Left ventricle myocardium inferior (tissue), 1 donor: ENCODE results near the gene ZNF229. TPM values are rescaled to one million over a fixed set of nuclear protein-coding genes. Genes with fewer than 3 reads are reported as not detected.
"Not testable (repeated sequence)": the region's sequence is repeated elsewhere in the genome, so short reads cannot be mapped to it uniquely, and the experiment has no call there.

Experiments used
- DNase-seq: peaks from one replicate; pipeline ENCODE4 v3.0.0-alpha.2; 2020
- H3K27ac ChIP-seq: fragments of 200-600 bp; replicated peaks from 2 replicates; pipeline ENCODE4 v1.8.0; 2021
- H3K27me3 ChIP-seq: fragments of 200-600 bp; 2 replicates; pipeline ENCODE4 v1.8.0; 2021; ENCODE audit warnings: low read depth
- H3K36me3 ChIP-seq: fragments of 200-600 bp; 2 replicates; pipeline ENCODE4 v1.8.0; 2021
- H3K4me1 ChIP-seq: fragments of 200-600 bp; 2 replicates; pipeline ENCODE4 v1.8.0; 2021
- H3K4me3 ChIP-seq: fragments of 200-600 bp; 2 replicates; pipeline ENCODE4 v1.8.0; 2021; ENCODE audit warnings: mild to moderate bottlenecking, moderate library complexity
- H3K9me3 ChIP-seq: fragments of 200-600 bp; replicated peaks from 2 replicates; pipeline ENCODE4 v1.8.0; 2021
- intact Hi-C: fragments of 100-400 bp; cut with micrococcal nuclease; formaldehyde crosslinking; loops from one replicate; pipeline ENCODE4 v1.11.0; 2022
- total RNA-seq: library from RNA; stranded (reverse); fragmentation: NEBNext Ultra II Directional; extraction: Animal tissue kit (Norgen Biotek cat#: 25700); gene quantifications from one replicate; pipeline ENCODE4 v1.2.1, GENCODE V29; 2021
- TF ChIP-seq, protein P1 (sequence below): fragments of 200-600 bp; IDR thresholded peaks from 2 replicates; pipeline ENCODE4 v1.8.0; 2021; ENCODE audit warnings: antibody characterized with exemption, mild to moderate bottlenecking, borderline replicate concordance
- donor health status: DM: no; HTN: yes; CAD: no; lungs with severe emphysema.

The ZNF229 gene
- total RNA-seq, 1 donor from 2014 or later, result 5.3 TPM

DNA sequence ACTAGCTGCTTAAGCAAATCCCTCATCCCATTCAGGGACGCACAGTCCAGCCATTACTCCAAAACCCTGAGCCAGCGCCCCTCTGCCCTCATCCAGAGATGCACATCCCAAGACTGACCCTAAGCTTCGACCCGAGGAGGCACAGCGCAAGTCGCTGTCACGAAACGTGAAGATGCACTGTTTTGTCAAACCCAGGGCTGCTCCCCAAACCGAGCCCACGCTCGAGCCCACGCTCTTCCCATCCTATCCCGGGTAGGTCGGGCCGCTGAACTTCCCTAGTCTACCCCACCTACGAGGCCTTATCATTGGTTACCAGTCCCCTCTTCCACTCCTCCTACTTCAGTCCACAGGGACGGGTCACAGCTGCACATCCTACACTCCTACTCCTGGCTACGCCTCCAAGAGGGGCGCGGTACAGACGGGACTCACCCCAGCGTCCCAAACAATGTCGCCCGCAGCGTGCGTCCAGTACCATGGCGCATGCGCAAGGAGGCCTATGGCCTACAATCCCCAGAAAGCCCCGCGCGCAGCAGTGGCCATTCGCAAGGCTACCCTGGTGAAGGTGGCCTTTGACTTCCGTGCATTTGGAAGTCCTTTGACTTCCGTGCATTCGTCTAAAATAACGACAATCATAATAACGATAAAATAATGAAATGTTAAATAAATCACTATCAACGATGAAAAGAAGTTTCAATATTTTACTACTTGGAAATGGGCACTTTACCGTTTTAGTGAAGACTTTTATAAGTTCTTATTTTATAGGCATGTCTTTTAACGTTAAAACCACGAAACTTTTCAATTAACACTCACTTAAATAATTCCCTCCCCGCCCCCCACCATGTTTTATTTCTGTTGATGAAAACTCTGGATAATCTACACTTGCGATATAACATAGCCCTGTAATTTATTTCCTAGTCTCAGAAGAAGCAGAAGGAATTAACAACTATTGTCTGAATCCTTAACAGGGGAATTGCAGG is 46.8 kb downstream of the ZNF229 start, which contains the start of gene ZNF285:
ZNF285 (minus strand) TSS at position 470 of the 977 bp plus-strand sequence. CDS start 4,395 bp downstream, outside the sequence.
- DNase-seq, result peak; percentile 96
- Histone ChIP-seq H3K36me3 (peaks cover 9% of the 10 kb centered on the region), H3K4me3 (peak within 1 kb of the TSS; percentile 74), H3K9me3 (peaks cover 55% of the 10 kb centered on the region), H3K27ac (peak within 1 kb of the TSS; percentile 63), H3K4me1 (peaks cover 7% of the 10 kb centered on the region), H3K27me3 (peaks cover 8% of the 10 kb centered on the region)
- intact Hi-C loops, result no loop called here
- TF ChIP-seq, protein P1, sequence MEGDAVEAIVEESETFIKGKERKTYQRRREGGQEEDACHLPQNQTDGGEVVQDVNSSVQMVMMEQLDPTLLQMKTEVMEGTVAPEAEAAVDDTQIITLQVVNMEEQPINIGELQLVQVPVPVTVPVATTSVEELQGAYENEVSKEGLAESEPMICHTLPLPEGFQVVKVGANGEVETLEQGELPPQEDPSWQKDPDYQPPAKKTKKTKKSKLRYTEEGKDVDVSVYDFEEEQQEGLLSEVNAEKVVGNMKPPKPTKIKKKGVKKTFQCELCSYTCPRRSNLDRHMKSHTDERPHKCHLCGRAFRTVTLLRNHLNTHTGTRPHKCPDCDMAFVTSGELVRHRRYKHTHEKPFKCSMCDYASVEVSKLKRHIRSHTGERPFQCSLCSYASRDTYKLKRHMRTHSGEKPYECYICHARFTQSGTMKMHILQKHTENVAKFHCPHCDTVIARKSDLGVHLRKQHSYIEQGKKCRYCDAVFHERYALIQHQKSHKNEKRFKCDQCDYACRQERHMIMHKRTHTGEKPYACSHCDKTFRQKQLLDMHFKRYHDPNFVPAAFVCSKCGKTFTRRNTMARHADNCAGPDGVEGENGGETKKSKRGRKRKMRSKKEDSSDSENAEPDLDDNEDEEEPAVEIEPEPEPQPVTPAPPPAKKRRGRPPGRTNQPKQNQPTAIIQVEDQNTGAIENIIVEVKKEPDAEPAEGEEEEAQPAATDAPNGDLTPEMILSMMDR, result no peak

DNA sequence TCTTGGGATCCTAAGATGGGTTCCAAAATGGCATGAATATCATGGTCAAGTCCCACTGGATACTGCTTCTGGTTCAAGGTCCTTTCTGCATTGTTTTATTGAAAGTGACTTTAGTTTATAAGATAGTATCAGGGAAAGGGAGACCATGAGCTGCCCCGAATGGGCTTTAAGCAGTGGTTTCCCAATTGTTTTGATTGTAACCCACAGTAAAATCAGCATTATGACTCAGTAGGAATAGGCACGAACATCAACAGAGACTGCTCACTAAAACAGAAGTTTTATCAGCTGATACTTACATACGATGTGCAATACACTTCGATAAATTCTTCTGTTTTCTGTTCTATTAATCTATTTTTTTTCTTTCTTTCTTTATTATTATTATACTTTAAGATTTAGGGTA is 59.0 kb downstream of the ZNF229 start:
- DNase-seq, intact Hi-C loops, H3K27me3 ChIP-seq, H3K4me3 ChIP-seq, H3K4me1 ChIP-seq, H3K27ac ChIP-seq: not testable (repeated sequence)
- peaks cover 74% of the 10 kb centered on the region for H3K36me3 ChIP-seq
- peaks cover 66% of the 10 kb centered on the region for H3K9me3 ChIP-seq

Other genes starting within 250 kb of the ZNF229 start
- 10.4 TPM for gene ZNF227, start 235.9 kb downstream of the ZNF229 start, total RNA-seq
- 6.8 TPM for gene ZNF233, start 188.6 kb downstream of the ZNF229 start, total RNA-seq
- gene ZNF235, start 143.4 kb downstream of the ZNF229 start, total RNA-seq, result 4.8 TPM
- 3.5 TPM for gene ZNF112, start 91.8 kb downstream of the ZNF229 start, total RNA-seq
- 5.4 TPM for gene ZNF285, start 46.9 kb downstream of the ZNF229 start, total RNA-seq
- 4.8 TPM for gene ZNF180, start 52.0 kb upstream of the ZNF229 start, total RNA-seq
- not detected for gene CEACAM20, start 81.2 kb upstream of the ZNF229 start, total RNA-seq
- gene IGSF23, start 165.1 kb upstream of the ZNF229 start, total RNA-seq, result not detected
- gene PVR, start 195.4 kb upstream of the ZNF229 start, total RNA-seq, result 33.5 TPM
- gene CEACAM19, start 223.0 kb upstream of the ZNF229 start, total RNA-seq, result 2.2 TPM